Upper lobe of left lung (tissue), 6 donors: ENCODE measurements around the gene PRDM16. TPM values are rescaled to one million over a fixed set of nuclear protein-coding genes. Genes with fewer than 3 reads are reported as not detected.

ENCODE experiments used
- ATAC-seq, 2 donors: fragments of 200-7000 bp; cut with Tn5 transposase; one replicate each; pipeline ENCODE4 v1.9.1; 2022; ENCODE audit warnings: mild to moderate bottlenecking in 2 of 2, moderate library complexity in 2 of 2; ENCODE audit not compliant: low FRiP score in 2 of 2
- DNase-seq, 2 donors: peaks; one replicate each; pipeline ENCODE4 v3.0.0-alpha.2; 2019 to 2020
- H3K27ac ChIP-seq, 4 donors: fragments of 200-600 bp; sonication (generic); one replicate each; pipeline ENCODE4 v1.5.1; 2016 to 2019
- H3K27me3 ChIP-seq, 4 donors: fragments of 200-600 bp; sonication (generic); one replicate each; pipeline ENCODE4 v1.5.1; 2017 to 2019
- H3K36me3 ChIP-seq, 4 donors: fragments of 200-600 bp; sonication (generic); one replicate each; pipeline ENCODE4 v1.5.1; 2016 to 2019
- H3K4me1 ChIP-seq, 4 donors: fragments of 200-600 bp; sonication (generic); one replicate each; pipeline ENCODE4 v1.5.1; 2018 to 2019
- H3K4me3 ChIP-seq, 4 donors: fragments of 200-600 bp; sonication (generic); one replicate each; pipeline ENCODE4 v1.5.1; 2017 to 2019; ENCODE audit warnings: mild to moderate bottlenecking in 2 of 4, moderate library complexity in 1 of 4
- H3K9me3 ChIP-seq, 4 donors: fragments of 200-600 bp; sonication (generic); one replicate each; pipeline ENCODE4 v1.5.1; 2018 to 2019
- EP300 ChIP-seq, 4 donors: sonication (generic); formaldehyde crosslinking; IDR thresholded peaks; one replicate each; pipeline ENCODE4 v1.5.1; 2017; ENCODE audit warnings: antibody characterized with exemption in 4 of 4, control low read depth in 2 of 4
- POLR2A ChIP-seq, 4 donors: fragments of 450-650 bp; IDR thresholded peaks; one replicate each; pipeline ENCODE4 v1.5.1; 2016 to 2017; ENCODE audit warnings: antibody characterized with exemption in 4 of 4, mild to moderate bottlenecking in 2 of 4
- POLR2AphosphoS5 ChIP-seq, 2 donors: sonication (generic); formaldehyde crosslinking; IDR thresholded peaks; one replicate each; pipeline ENCODE4 v1.5.1; 2017; ENCODE audit warnings: antibody characterized with exemption in 2 of 2
- WGBS, 2 donors: methylation state at CpG; one replicate each; pipeline ENCODE4 v1.1.5; 2017 to 2018; 5-methylcytosine and 5-hydroxymethylcytosine counted together
- total RNA-seq, 6 donors: library from RNA; depleted of rRNA in 4 of 6; stranded (reverse); fragments of >200 nt in 4 of 6; gene quantifications; one replicate each; pipeline versions ENCODE4 v1.1.0 to v1.2.1, GENCODE V29; 2016 to 2021
- TF ChIP-seq, protein P1 (sequence below), 6 experiments: fragments of 450-650 bp in 4 of 6; fragments of 200-600 bp in 2 of 6; sonication (generic) in 2 of 6; IDR thresholded peaks; one replicate each; pipeline ENCODE4 v1.5.1; 2016 to 2019; ENCODE audit warnings: antibody characterized with exemption in 6 of 6
- donor health status: DM: no; HTN: no; CAD: no; lungs with moderate emphysema.
- donor health status: DM: no; HTN: yes; CAD: no; lungs with severe emphysema.

Gene PRDM16
- total RNA-seq, 6 donors from 2014 or later: 12.3 to 54.5 (median 21.2) TPM

GRCh38 chr1:3267550-3268270 is 198.7 kb downstream of the PRDM16 start:
- H3K4me3 ChIP-seq: no peak overlapping the region
- peak in 1 of 2 donors; percentile 71 for DNase-seq
- ATAC-seq: no peak
- H3K4me1 ChIP-seq: no peaks in the 10 kb centered on the region
- H3K36me3 ChIP-seq: no peaks in the 10 kb centered on the region
- H3K27ac ChIP-seq: no peak overlapping the region
- WGBS, 2 donors: 90% methylated on average over 29 to 43 of the region's 43 CpGs
- H3K27me3 ChIP-seq: no peaks in the 10 kb centered on the region
- H3K9me3 ChIP-seq: no peaks in the 10 kb centered on the region
- TF ChIP-seq, protein P1, sequence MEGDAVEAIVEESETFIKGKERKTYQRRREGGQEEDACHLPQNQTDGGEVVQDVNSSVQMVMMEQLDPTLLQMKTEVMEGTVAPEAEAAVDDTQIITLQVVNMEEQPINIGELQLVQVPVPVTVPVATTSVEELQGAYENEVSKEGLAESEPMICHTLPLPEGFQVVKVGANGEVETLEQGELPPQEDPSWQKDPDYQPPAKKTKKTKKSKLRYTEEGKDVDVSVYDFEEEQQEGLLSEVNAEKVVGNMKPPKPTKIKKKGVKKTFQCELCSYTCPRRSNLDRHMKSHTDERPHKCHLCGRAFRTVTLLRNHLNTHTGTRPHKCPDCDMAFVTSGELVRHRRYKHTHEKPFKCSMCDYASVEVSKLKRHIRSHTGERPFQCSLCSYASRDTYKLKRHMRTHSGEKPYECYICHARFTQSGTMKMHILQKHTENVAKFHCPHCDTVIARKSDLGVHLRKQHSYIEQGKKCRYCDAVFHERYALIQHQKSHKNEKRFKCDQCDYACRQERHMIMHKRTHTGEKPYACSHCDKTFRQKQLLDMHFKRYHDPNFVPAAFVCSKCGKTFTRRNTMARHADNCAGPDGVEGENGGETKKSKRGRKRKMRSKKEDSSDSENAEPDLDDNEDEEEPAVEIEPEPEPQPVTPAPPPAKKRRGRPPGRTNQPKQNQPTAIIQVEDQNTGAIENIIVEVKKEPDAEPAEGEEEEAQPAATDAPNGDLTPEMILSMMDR (IDR thresholded peaks at IDR 0.05): no peak
- TF ChIP-seq POLR2A (IDR thresholded peaks at IDR 0.05): no peak
- TF ChIP-seq EP300 (IDR thresholded peaks at IDR 0.05): no peak
- no peak for TF ChIP-seq POLR2AphosphoS5 (IDR thresholded peaks at IDR 0.05)

- H3K27me3 ChIP-seq: no peaks in the 10 kb centered on the region
- no peak for DNase-seq
- no peak for ATAC-seq
These were observed 199.3 kb downstream of the PRDM16 start for GRCh38 chr1:3268281-3268680.

GRCh38 chr1:3270403-3271245 is 201.6 kb downstream of the PRDM16 start:
- ATAC-seq: no peak
- Histone ChIP-seq H3K36me3 (no peaks in the 10 kb centered on the region), H3K9me3 (no peaks in the 10 kb centered on the region), H3K4me1 (no peaks in the 10 kb centered on the region), H3K27me3 (no peaks in the 10 kb centered on the region), H3K4me3 (no peak overlapping the region), H3K27ac (no peak overlapping the region)
- TF ChIP-seq POLR2A (IDR thresholded peaks at IDR 0.05): no peak
- no peak for TF ChIP-seq EP300 (IDR thresholded peaks at IDR 0.05)
- TF ChIP-seq, protein P1 (IDR thresholded peaks at IDR 0.05): no peak
- no peak for TF ChIP-seq POLR2AphosphoS5 (IDR thresholded peaks at IDR 0.05)
- DNase-seq: no peak
- 77 to 79% methylated on average over 26 to 27 of the region's 27 CpGs for WGBS, 2 donors

More at GRCh38 chr1:3268281-3268680, 199.3 kb downstream of the PRDM16 start:
- 88 to 92% methylated on average over 11 of the region's 11 CpGs for WGBS, 2 donors
- Histone ChIP-seq H3K27ac (no peak overlapping the region), H3K4me1 (no peaks in the 10 kb centered on the region), H3K36me3 (no peaks in the 10 kb centered on the region), H3K4me3 (no peak overlapping the region), H3K9me3 (no peaks in the 10 kb centered on the region)
- TF ChIP-seq POLR2AphosphoS5 (IDR thresholded peaks at IDR 0.05) (no peak), EP300 (IDR thresholded peaks at IDR 0.05) (no peak), POLR2A (IDR thresholded peaks at IDR 0.05) (no peak)

GRCh38 chr1:3271866-3272265 is 202.9 kb downstream of the PRDM16 start:
- H3K9me3 ChIP-seq: no peaks in the 10 kb centered on the region
- no peaks in the 10 kb centered on the region for H3K36me3 ChIP-seq
- ATAC-seq (no peak), DNase-seq (no peak)
- H3K27me3 ChIP-seq: no peaks in the 10 kb centered on the region
- TF ChIP-seq, protein P1 (IDR thresholded peaks at IDR 0.05): no peak
- no peak for TF ChIP-seq POLR2A (IDR thresholded peaks at IDR 0.05)
- no peak for TF ChIP-seq POLR2AphosphoS5 (IDR thresholded peaks at IDR 0.05)
- TF ChIP-seq EP300 (IDR thresholded peaks at IDR 0.05): no peak
- no peak overlapping the region for H3K27ac ChIP-seq
- H3K4me3 ChIP-seq: no peak overlapping the region
- WGBS, 2 donors: 57 to 100% methylated on average over 1 to 6 of the region's 9 CpGs
- H3K4me1 ChIP-seq: no peaks in the 10 kb centered on the region

DNA sequence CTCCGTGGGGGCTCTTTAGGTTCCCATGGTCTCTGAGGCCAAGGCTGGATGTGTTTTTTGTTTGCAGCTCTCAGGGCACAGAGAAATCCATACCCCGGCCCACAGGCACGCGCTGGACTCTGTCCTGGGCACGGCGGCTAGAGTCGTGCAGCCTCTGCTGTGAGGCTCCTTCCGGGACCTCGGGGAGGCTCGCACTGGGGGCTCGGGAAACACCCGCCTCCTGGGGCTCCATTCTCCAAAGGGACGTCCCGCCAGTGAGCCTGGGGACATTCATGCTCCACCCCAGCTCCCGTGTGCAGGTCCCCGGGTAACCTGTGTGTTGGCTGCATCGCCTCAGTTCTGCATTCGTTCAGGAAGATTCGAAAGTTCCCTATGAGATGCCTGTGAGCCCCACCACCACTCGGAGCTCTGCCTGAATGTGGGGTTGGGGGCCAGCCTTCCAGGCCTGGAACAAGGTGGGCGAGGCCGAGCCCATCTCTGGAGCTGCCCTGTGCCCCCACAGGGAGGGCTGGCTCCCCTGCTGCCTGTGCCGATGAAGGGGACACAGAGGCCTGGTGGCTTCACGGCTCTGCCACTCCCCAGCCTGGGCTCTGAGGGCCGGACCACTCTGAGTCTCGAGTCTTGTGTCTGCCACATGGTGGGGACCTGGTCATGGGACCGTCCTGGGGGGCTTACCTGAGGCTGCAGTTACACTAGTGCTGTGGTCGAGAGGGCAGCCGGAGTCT is 203.5 kb downstream of the PRDM16 start:
- Histone ChIP-seq H3K36me3 (no peaks in the 10 kb centered on the region), H3K27ac (no peak overlapping the region), H3K4me3 (no peak overlapping the region), H3K9me3 (no peaks in the 10 kb centered on the region), H3K4me1 (no peaks in the 10 kb centered on the region), H3K27me3 (no peaks in the 10 kb centered on the region)
- no peak for ATAC-seq
- no peak for TF ChIP-seq POLR2A (IDR thresholded peaks at IDR 0.05)
- no peak for TF ChIP-seq POLR2AphosphoS5 (IDR thresholded peaks at IDR 0.05)
- no peak for TF ChIP-seq EP300 (IDR thresholded peaks at IDR 0.05)
- TF ChIP-seq, protein P1 (IDR thresholded peaks at IDR 0.05): no peak
- 87 to 88% methylated on average over 8 to 26 of the region's 29 CpGs for WGBS, 2 donors
- peak in 1 of 2 donors; percentile 62 for DNase-seq
